K562 (cell line): ENCODE results near the gene ADPRHL1.

Experiments
- NFXL1 ChIP-seq: fragments of 450-650 bp; formaldehyde crosslinking; IDR thresholded peaks from 2 replicates; pipeline ENCODE4 v1.4.0; 2021; ENCODE audit warnings: mild to moderate bottlenecking
- RBM25 ChIP-seq: fragments of 200-400 bp; formaldehyde crosslinking; IDR thresholded peaks from 2 replicates; pipeline ENCODE4 v1.6.1; 2018; ENCODE audit warnings: low read length, low read depth, moderate library complexity; ENCODE audit not compliant: severe bottlenecking

DNA sequence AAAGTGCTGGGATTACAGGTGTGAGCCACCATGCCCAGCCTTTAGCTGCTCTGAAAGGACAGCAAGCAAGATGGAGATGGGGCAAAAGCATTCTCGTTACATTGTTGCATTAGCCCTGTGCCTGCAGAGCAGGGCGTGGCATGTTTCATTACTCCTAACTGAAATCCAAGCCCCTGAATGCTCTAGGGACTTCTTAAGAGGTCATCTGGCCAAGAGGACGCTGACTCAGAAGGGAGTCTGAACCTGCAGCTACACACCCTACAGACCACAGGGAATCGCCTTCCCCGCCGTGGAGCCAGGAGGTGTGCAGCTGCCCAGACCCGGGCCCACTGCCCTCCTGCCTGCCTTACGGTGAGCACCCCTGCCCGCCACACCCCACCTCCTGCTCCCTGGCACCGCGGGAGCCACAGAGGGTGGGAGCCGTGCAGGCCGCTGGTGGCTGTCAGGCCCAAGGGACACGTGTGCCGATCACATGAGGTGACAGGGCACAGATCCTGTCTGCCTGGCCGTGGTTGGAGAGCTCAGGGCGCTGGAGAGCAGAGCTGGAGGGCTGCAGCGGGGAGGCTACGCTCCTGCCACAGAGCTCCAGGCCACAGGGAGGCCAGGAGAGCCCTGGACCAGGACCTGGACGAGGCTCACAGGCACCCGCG, 27.2 kb downstream of the ADPRHL1 start:
- TF ChIP-seq RBM25 (no peak), NFXL1 (CRISPR knock-in tag) (no peak)
